Raji (cell line): ENCODE measurements around the gene MBD6.

ENCODE experiments used
- POLR2A ChIP-seq: IDR thresholded peaks from 2 replicates; pipeline ENCODE4 v1.6.1; 2011; ENCODE audit warnings: low read depth, low read length, control low read depth; ENCODE audit not compliant: insufficient read depth

The MBD6 gene

GRCh38 chr12:57522011-57522886 lies at the start of gene MBD6:
TSS of gene MBD6 (plus strand) at chr12:57522824. CDS start at chr12:57524304, 1,480 bp downstream.
- peak; percentile 67 for TF ChIP-seq POLR2A

GRCh38 chr12:57473392-57473791 lies 49.2 kb upstream of the MBD6 start:
- no peak for TF ChIP-seq POLR2A

GRCh38 chr12:57473886-57474285 lies 48.7 kb upstream of the MBD6 start:
- TF ChIP-seq POLR2A: no peak

GRCh38 chr12:57474430-57474829 lies 48.2 kb upstream of the MBD6 start:
- TF ChIP-seq POLR2A: no peak

- TF ChIP-seq POLR2A: no peak
Measured at GRCh38 chr12:57474862-57475261, 47.8 kb upstream of the MBD6 start.

- TF ChIP-seq POLR2A: no peak
Measured at GRCh38 chr12:57475271-57476161, 47.1 kb upstream of the MBD6 start.

- TF ChIP-seq POLR2A: no peak
Measured at GRCh38 chr12:57476162-57476992, 46.2 kb upstream of the MBD6 start.

GRCh38 chr12:57476993-57477709 lies 45.5 kb upstream of the MBD6 start:
- TF ChIP-seq POLR2A: no peak

- TF ChIP-seq POLR2A: peak; percentile 61; the same call in 1 of the 2 replicates
Measured at GRCh38 chr12:57477710-57478681, 44.6 kb upstream of the MBD6 start.

- TF ChIP-seq POLR2A: no peak
Measured at GRCh38 chr12:57479043-57479375, 43.6 kb upstream of the MBD6 start.

- no peak for TF ChIP-seq POLR2A
Measured at GRCh38 chr12:57479376-57480115, 43.1 kb upstream of the MBD6 start, which contains the start of gene ARHGAP9. TSS of gene ARHGAP9 (minus strand) at chr12:57479866. CDS start at chr12:57479406, 460 bp downstream.

GRCh38 chr12:57481671-57482070 lies 41.0 kb upstream of the MBD6 start:
- TF ChIP-seq POLR2A: no peak
